HG02884 (cell line): ENCODE measurements around the gene CCBE1.
A peak's percentile ranks its signal among the peaks of the same experiment; 100 is the strongest.
"Not testable (repeated sequence)": the region's sequence is repeated elsewhere in the genome, so short reads cannot be mapped to it uniquely, and the experiment has no call there.

Experiments
- ATAC-seq: cut with Tn5 transposase; IDR thresholded peaks from one replicate; pipeline ENCODE4 v1.9.1; 2021; ENCODE audit warnings: mild to moderate bottlenecking, moderate library complexity; ENCODE audit not compliant: unreplicated experiment

Gene CCBE1

DNA sequence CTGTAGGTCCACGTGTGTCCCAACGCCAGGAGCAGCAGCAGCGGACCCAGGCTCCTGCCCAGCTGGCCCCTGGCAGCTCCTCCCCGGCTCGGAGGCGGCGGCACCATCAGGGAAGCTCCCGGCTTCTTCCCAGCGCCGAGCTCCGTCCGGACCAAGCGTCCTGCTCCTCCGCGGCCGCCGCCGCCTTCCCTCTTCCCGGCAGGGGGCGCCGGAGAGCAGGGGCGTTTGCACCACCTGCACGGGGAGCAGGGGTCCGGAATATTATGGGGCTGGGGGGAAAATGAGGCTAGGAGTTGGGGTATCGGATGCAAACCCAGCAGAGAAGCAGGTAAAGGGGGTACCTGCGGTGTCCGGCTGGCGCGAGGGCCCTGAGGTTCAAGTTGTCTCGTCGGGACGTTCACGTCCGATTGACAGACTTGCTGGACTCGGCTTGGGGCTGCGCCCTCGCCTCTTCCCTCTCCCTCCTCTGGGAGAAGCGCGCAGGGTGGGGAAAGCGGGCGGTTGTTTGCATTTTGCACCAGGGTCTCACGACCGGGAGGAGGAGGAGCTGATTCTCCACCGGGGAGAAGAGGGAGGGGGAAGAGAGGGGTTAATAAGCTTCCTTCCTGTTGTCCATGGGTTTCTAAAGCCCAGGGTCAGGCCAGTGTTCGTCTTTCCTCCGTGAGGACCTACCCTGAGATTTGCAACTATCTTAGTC lies at the start of gene CCBE1:
TSS of gene CCBE1 (minus strand) at position 188 of the 697 bp plus-strand sequence.
- peak; percentile 71 for ATAC-seq

DNA sequence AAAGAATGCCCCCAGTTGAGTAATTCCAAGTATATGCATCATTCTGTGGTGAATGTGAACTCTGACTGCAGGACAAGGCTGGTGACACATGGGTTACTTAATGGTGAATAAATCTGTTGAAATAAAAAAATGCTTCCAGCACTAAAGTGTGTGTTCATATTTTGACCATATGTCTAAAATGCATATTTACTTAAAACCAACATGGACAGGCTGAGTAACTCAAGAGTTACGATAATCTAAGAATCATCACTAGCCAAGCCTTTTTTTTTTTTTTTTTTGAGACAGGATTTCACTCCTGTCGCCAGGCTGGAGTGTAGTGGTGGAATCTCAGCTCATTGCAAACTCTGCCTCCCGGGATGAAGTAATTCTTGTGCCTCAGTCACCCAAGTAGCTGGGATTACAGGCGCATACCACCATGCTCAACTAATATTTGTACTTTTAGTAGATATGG lies 47.1 kb upstream of the CCBE1 start:
- no peak for ATAC-seq

DNA sequence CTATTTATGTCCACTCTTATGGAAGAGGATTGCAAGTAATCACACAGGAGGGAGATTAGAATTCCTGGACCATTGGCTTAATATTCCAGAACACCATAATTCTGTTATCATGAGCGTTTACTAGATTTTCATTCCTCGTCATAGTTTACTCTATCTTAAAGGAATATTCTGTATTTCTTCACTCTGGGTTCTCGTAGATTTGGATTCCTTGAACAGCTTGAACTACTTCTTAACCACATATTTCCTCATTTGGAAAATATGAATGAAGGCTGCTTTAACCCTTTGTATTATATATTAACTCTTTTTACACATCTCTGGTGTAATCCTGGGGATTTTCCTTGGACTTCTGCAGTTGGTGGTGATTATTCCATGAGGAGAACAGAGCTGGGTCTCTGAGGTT lies 46.3 kb upstream of the CCBE1 start:
- no peak for ATAC-seq

GRCh38 chr18:59742325-59743111 lies 45.3 kb upstream of the CCBE1 start:
- no peak for ATAC-seq

DNA sequence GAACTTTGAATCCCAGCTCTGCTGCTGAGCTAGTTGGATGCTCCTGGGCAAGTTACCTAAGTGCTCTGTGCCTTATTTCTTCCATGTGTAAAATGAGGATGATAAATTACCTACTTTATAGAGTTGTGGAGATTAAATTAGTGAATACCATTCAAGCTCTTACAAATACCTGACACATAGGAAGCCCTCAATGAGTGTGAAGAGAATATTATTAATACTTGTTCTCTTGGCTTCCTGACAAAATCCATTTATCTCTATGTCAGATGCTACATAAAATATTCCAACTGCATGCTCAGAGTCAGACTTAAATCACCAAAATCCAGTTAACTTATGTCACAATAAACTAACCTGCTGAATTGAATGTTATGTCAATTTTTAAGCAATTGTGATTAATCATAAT lies 42.9 kb upstream of the CCBE1 start:
- no peak for ATAC-seq

GRCh38 chr18:59737776-59738300 lies 40.6 kb upstream of the CCBE1 start:
- ATAC-seq = no peak

DNA sequence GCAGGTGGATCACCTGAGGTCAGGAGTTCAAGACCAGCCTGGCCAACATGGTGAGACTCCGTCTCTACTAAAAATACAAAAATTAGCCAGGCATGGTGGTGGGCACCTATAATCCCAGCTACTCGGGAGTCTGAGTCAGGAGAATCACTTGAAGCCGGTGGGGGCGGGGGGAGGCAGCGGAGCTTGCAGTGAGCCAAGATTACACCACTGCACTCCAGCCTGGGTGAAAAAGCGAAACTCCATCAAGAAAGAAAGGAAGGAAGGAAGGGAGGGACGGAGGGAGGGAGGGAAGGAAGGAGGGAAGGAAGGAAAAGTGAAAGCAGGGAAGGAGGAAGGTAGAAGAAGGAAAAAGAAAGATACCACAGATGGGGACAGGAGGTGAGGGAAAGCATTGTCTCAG lies 40.1 kb upstream of the CCBE1 start:
- not testable (repeated sequence) for ATAC-seq

DNA sequence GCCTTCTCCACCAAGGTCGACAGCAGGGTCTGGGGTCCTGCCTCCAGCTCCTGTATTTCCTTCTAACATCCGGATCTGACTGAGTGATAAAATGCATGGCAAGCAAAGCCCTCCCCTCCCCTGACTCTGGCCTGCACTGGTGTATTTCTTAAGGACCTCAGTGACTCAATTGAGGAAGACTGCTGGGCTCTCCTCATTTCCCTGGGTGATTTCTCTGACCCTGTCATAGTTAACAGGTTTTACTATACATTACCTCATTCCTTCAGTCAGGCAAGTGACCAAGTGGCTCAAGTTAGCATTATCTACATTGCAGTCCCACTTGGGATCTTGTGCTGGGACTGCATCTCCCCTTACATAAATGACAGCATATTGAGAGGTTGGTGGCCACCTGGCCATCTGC lies 38.8 kb upstream of the CCBE1 start:
- ATAC-seq = no peak

GRCh38 chr18:59735269-59735860 lies 38.1 kb upstream of the CCBE1 start:
- no peak for ATAC-seq

- no peak for ATAC-seq
Measured at GRCh38 chr18:59733421-59733820, 36.2 kb upstream of the CCBE1 start.

- ATAC-seq = no peak
Measured at GRCh38 chr18:59730896-59731295, 33.7 kb upstream of the CCBE1 start.

DNA sequence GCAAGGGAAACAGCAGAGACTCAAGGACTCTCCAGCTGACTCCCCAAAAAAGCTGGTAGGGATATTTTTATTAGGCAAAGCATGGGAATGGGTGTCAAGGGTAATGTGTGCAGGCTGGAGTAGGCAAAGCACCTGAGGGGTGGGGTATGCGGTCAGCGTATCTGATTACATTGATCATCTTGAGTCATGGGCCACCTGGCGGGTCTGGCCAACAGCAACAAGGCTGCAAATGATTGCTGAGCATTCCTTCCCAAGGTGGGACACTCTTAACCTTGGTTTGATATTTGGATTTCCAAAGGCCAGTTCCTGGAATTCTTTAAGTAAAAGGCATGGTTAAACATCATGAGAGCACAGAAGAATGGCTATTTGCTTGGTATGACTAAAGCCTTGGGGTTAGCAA lies 32.6 kb upstream of the CCBE1 start:
- no peak for ATAC-seq

DNA sequence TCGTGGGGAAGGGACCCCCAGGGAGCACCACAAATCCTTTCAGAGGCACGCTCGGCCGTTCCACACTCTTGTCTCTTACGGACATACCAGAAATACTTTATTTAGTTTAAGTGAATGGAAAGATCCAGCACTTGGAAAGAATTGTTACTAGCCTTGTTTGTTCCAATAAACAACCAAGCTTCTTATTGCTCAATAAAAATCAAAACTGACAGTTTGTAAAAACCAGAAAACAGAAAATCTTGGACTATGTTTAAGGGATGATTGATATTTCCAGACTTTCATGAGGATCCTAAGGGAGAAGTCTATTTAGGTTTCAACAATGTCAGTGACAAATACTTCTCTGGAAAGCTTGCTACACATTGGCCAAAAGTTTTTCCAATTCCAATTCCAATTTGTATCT lies 31.6 kb upstream of the CCBE1 start:
- ATAC-seq = no peak

GRCh38 chr18:59725142-59725541 lies 27.9 kb upstream of the CCBE1 start:
- ATAC-seq = no peak

DNA sequence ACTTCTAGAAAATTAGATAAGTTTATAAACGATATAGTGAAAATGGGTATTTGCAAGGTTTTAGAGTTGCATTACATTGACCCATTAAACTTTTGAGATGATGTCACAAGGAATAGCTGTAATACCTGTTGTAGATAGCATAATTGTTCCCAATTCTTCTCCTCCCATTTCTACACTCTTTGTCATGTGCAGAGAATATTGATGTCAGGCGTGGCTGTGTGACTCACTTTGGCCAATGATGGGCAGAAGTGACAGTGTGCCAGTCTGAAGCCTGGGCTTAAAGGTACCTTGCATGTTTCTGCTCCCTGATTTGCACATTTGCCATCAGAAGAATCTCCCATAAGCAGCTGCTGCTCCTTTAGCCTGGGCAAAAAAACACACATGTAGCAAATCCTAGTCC lies 26.9 kb upstream of the CCBE1 start:
- ATAC-seq = no peak

DNA sequence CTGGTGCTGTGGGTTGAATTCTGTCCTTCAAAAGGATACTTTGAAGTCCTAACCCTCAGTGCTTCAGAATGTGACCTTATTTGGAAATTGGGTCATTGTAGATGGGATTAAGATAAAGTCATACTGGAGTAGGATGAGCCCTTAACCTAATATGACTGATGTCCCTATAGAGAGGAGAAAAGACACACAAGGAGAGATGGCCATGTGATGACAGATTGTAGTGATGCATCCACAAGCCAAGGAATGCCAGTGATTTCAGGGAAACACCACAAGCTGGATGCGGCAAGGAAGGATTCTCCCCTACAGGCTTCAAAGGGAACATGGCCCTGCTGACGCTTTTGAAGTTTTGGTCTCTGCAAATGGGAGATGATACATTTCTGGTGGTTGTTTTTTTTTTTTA lies 24.7 kb upstream of the CCBE1 start:
- ATAC-seq = no peak

DNA sequence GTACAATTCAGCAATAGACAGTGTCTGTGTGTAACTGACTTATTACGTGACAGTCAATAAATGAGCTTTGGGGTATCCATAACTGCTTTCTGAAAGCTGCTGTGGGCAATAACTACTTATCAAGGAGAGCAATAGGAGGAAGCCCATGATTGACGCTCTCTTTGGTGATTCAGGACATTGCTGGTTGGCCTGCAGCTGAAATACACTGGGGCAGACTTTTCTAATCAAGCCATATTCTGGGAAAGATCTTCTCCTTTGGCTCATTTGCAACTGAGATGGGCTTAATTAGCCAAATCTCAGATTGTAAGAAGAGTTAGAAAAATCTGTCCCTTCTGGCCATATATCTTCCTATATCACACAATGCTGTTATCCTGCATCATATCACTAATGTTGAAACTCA lies 24.0 kb upstream of the CCBE1 start:
- no peak for ATAC-seq

DNA sequence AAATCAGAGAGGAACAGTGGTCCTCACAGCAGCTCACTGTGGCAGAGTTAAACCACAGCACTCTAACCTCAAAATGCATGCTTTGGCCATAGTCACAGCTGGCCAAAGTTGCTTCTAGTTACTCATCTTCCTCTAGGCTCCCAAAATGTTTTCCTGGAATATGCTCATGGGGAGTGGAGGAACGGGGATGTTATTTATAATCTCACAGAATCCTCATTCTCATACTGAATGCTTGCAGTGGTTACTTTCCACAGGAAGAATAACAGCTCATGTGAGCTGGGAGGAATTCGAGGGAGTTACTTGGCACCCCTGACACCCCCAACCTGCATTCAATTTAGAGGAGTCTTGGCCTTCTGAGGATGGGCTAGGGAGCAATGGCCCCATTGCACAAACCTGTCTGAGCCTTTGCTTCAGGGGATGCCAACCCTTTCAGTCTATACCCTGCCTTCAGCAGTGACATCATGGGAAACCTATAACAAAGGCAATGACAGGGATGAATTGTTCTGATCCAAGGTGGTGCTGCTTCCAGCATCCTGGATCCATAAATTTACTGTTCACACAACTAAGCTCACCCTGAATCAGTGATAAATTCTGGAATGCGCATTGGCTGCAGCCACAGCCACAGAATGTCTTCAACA lies 22.4 kb upstream of the CCBE1 start:
- ATAC-seq = no peak

DNA sequence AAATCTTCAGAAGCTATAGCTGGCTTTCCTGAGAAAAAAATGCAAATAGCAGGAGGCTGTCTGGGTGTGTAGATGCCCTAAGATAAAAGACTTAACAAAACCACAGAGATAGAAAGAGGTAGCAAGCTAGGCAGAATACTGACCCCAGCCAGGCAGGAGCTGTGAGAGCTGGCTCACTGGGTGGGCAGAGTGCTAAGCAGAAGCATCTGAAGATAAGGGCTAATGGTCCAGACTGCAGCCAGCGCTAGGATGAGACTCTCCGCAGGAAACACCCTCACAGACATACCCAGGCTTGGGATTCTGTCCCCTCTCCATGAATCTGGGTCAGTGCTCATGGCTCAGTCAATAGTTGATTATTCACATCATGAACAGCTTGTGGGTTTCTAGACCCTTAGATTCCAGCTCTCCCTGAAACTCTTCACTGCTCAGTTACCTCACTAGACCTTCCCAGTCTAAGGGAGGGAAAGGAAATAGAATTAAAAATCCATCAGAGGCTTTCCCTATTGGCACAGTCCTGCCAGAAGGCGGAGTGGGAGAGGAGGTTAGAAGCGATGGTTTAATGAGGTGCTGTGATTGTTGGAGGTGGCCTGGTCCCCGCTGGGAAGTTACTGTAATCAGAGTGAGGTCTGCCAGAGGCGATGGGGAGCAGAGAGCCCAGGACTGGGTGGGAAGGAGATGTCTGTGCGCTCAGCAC lies 21.4 kb upstream of the CCBE1 start:
- ATAC-seq = no peak

- no peak for ATAC-seq
Measured at GRCh38 chr18:59718108-59718463, 20.9 kb upstream of the CCBE1 start.

DNA sequence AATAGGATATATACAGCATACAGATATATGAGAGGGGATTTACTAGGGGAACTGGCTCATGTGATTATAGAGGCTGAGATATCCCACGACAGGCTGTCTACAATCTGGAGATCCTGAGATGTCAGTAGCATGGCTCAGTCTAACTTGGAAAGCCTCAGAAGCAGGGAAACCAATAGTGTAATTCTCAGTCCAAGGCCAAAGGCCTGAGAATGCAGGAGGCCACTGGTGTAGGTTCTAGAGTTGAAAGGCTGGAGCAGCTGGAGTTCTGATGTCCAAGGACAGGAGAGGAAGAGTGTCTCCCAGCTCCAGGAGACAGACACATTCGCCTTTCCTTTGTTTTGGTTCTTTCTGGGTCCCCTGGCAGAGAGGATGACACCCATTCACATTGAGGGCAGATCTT lies 20.1 kb upstream of the CCBE1 start:
- ATAC-seq = no peak
